C4-2B (cell line): ENCODE measurements around the gene SPON1.
A peak's percentile ranks its signal among the peaks of the same experiment; 100 is the strongest.
"Not testable (repeated sequence)": the region's sequence is repeated elsewhere in the genome, so short reads cannot be mapped to it uniquely, and the experiment has no call there.

ENCODE experiments used
- H3K27ac ChIP-seq: fragments of 450-650 bp; 2 replicates; pipeline ENCODE4 v1.5.1; 2017
- ZFX ChIP-seq: fragments of 450-650 bp; IDR thresholded peaks from 2 replicates; pipeline ENCODE4 v1.6.1; 2017
- TF ChIP-seq, protein P1 (sequence below): fragments of 450-650 bp; conservative IDR thresholded peaks from 2 replicates; pipeline ENCODE4 v1.5.1; 2017; ENCODE audit warnings: mild to moderate bottlenecking

The SPON1 gene

DNA sequence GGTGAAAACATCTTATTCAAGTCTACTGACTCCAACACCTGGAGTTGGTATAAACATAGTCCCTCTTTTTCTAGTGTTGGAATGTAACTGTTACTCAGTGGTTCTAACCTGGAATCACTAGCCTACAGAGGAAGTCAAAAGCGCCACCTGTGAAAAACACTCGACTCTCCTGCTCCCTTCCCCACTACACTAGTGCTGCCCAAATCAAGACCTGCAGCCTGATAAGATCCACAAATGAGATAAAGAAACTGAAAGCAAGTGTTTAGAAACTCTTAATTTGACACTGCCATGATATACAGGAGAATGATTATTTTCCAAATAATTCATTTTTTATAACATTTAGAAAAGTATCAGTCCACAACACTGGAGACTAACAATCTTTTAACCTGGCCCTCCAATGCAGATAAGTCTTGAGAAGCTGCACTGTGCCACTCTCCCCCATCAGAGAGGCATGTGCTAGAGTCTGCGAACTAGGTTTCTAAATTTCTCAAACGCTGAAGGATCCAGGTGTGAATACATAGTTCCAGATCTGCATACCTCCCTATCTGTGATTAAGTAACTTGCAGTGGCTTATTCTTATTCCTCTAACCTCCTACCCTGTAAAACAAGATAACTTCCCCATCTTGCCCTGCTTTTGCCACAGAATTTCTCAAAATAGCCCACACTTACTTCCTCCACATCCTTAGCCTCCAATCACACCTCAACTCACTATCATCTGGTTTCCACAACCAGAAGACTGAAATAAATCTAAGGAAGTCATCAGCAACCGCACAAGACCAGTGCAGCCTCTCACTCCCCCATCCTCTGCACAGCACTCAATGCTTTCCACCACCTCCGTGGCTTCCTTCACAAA, 308.4 kb downstream of the SPON1 start:
- H3K27ac ChIP-seq: no peak overlapping the region
- TF ChIP-seq, protein P1, sequence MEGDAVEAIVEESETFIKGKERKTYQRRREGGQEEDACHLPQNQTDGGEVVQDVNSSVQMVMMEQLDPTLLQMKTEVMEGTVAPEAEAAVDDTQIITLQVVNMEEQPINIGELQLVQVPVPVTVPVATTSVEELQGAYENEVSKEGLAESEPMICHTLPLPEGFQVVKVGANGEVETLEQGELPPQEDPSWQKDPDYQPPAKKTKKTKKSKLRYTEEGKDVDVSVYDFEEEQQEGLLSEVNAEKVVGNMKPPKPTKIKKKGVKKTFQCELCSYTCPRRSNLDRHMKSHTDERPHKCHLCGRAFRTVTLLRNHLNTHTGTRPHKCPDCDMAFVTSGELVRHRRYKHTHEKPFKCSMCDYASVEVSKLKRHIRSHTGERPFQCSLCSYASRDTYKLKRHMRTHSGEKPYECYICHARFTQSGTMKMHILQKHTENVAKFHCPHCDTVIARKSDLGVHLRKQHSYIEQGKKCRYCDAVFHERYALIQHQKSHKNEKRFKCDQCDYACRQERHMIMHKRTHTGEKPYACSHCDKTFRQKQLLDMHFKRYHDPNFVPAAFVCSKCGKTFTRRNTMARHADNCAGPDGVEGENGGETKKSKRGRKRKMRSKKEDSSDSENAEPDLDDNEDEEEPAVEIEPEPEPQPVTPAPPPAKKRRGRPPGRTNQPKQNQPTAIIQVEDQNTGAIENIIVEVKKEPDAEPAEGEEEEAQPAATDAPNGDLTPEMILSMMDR: no peak
- TF ChIP-seq ZFX: no peak

DNA sequence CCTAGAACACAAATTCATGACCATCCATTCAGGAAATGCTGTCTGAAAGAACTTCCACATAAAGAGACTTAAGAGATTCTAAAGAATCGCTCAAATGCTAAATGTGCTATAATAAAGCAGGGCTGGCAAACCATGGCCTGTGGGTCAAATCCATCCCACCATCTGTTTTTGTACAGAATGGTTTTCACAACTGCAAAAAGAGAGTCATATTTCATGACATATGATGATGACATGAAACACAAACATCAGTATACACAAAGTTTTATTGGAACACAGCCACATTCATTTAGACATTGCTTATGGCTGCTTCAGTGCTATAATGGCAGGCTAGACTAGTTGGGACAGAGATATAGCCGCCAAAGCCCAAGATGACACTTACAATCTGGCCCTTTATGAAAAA, 311.4 kb downstream of the SPON1 start:
- TF ChIP-seq ZFX: no peak
- TF ChIP-seq, protein P1: no peak

GRCh38 chr11:14275076-14275475, 312.6 kb downstream of the SPON1 start:
- TF ChIP-seq, protein P1: no peak
- TF ChIP-seq ZFX: no peak
- H3K27ac ChIP-seq: no peak overlapping the region

More for the DNA sequence above, 311.4 kb downstream of the SPON1 start:
- no peak overlapping the region for H3K27ac ChIP-seq

DNA sequence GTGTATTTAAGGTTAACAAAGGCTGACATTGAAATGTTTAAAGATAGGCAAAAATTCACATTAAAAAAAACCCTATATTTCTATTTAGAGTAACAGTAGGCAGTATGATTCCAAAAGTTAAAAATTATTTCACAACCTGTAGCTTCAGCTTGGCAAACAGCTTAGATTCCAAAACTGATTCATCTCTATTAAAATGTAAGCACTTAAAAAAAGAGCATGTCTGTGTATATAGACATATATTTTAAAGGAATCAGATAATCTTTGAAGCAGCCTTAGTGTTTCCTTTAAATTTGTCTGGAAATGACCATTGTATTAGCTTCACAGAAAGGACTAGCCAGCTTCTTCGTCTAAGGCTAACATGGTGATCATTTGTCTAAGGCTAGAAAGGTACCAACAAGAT, 316.3 kb downstream of the SPON1 start:
- H3K27ac ChIP-seq: not testable (repeated sequence)

GRCh38 chr11:14288189-14288935, 325.8 kb downstream of the SPON1 start:
- no peak for TF ChIP-seq ZFX
- TF ChIP-seq, protein P1: no peak
- H3K27ac ChIP-seq: peak overlapping the region; percentile 81

GRCh38 chr11:14290422-14290821, 327.9 kb downstream of the SPON1 start:
- H3K27ac ChIP-seq: peak overlapping the region; percentile 3; the same call in 1 of the 2 replicates

GRCh38 chr11:14299921-14300320, 337.4 kb downstream of the SPON1 start:
- no peak overlapping the region for H3K27ac ChIP-seq
- TF ChIP-seq ZFX: no peak
- TF ChIP-seq, protein P1: no peak

More at GRCh38 chr11:14290422-14290821, 327.9 kb downstream of the SPON1 start:
- TF ChIP-seq, protein P1: no peak
- TF ChIP-seq ZFX: no peak
